GM12873 (cell line): Measurements from ENCODE around the gene SLC12A2.

ENCODE experiments used
- TF ChIP-seq, protein P1 (sequence below): IDR thresholded peaks from 2 replicates; pipeline ENCODE4 v1.5.1; 2012; ENCODE audit warnings: low read depth, mild to moderate bottlenecking, moderate library complexity, low read length, control low read depth; ENCODE audit not compliant: insufficient read depth; ENCODE audit errors: missing control alignments

SLC12A2 gene

DNA sequence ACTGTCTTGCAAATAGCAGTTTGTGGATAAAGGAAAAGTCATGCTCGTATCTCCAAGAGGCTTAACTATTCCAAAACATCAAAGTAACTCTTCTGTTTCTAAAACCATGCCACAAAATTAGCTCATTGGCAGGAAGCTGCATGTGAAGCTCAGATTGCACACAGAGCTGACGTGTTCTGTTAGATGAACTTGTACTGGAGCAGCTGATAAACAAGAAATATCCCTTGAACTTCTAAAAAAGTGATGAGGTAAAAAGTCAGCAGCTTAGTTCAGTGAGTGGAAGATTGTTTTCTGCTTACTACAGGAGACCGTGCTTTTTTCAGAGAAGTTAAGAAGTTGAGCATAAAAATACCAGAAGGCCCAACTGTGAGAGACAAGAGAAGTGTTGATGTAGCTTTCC lies 113.2 kb downstream of the SLC12A2 start:
- TF ChIP-seq, protein P1, sequence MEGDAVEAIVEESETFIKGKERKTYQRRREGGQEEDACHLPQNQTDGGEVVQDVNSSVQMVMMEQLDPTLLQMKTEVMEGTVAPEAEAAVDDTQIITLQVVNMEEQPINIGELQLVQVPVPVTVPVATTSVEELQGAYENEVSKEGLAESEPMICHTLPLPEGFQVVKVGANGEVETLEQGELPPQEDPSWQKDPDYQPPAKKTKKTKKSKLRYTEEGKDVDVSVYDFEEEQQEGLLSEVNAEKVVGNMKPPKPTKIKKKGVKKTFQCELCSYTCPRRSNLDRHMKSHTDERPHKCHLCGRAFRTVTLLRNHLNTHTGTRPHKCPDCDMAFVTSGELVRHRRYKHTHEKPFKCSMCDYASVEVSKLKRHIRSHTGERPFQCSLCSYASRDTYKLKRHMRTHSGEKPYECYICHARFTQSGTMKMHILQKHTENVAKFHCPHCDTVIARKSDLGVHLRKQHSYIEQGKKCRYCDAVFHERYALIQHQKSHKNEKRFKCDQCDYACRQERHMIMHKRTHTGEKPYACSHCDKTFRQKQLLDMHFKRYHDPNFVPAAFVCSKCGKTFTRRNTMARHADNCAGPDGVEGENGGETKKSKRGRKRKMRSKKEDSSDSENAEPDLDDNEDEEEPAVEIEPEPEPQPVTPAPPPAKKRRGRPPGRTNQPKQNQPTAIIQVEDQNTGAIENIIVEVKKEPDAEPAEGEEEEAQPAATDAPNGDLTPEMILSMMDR: no peak

DNA sequence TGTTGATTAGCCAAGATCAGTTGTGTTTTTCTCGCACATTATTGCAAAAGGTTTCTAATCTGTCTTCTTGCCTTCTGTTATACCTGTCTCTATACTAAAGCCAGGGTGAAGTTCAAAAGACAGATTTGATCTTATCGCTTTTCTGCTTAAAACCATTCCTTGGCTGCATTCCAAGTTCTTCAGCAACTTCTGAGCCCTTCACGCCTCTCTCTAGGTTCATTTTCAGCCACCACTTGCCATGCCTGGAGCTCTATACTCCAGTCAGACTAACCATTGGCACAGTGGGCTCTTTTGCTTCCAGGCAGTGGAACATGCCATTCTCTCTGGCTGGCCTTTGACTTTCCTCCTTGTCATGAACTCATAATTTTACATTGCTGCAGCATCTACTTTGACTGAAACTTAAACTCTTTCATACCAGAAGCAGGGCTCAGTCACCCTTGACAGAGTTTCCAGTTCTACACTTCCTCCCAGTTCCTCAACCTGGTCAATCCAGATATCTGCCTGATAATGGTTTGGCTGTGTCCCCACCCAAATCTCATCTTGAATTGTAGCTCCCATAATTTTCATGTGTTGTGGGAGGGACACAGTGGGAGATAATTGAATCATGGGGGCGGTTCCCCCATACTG lies 114.4 kb downstream of the SLC12A2 start:
- TF ChIP-seq, protein P1: no peak

DNA sequence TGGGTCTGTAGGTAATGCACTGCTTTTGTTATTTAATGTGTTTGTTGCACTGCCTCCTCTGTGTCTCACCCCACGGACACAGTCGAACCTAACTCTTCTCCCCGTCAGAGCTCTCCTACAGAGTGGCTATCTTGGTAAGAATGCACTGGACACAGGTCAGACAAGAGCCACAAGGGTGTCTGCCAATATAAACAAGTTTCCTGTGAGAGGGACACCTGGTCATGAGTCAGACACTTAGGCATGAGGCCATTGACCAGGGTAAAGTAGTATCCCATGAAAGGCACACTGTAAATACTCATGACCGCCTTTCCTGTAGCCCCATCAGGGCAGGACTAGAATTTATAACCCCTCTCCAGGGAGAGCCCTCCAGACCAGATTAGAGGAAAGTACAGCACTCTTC lies 115.5 kb downstream of the SLC12A2 start:
- TF ChIP-seq, protein P1: no peak

- TF ChIP-seq, protein P1: no peak
These were observed 116.0 kb downstream of the SLC12A2 start for GRCh38 chr5:128199611-128200010.

DNA sequence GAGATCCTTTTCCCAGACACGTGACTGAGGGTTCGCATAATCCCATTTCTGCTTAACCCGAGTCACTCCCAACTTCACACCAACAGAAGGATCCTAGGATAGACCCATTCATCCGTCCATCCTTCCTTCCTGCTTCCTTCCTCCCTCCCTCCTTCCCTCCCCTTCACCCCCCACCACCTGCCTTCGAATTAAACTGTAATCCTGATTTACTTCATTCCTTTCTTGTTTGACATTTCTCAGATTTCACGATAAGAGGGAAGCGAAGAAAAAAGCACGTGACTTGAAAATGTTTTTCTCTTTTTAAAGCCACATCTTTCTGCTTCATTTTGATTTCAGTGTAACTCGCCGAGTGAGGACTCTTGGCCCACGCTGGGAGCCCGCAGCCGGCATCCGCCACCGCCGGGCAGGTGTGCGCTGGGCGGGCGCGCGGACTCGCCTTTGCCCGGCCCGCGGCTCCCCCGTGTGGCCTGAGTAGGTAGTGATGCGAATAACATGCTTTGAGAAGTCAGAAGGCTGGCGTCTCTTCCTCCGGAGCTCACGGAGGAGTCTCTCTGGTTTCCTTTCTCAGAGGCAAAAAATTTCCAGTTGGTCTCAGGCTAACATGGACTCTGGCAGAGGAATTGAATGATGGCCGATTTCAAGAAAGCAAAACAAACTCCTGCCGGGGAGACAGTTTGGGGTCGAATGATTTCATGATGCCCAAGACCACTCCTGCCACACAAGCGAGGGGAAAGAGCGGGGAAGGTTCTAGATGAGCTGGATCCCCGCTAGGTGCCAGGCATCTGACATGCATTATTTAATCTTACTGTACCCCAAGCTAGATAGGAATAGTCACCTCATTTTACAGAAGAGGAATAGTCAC lies 117.7 kb downstream of the SLC12A2 start:
- TF ChIP-seq, protein P1: peak; percentile 84

- TF ChIP-seq, protein P1: no peak
These were observed 118.8 kb downstream of the SLC12A2 start for GRCh38 chr5:128202320-128202719.

GRCh38 chr5:128208436-128208835 lies 124.9 kb downstream of the SLC12A2 start:
- TF ChIP-seq, protein P1: no peak
